ENCODE data around the gene INAFM2. TPM values are rescaled to one million over a fixed set of nuclear protein-coding genes. Genes with fewer than 3 reads are reported as not detected.

Gene INAFM2
- total RNA-seq, 4 donors from 2014 or later, result 13.8 to 25.9 (median 20.5) TPM

- no peak for DNase-seq (ENCODE audit: low spot score in 2 of 2)
- peaks cover 0 to 8% (median 0%) of the 10 kb centered on the region in 4 donors for H3K4me1 ChIP-seq
- 70 to 77% methylated on average over 8 of the region's 8 CpGs for WGBS, 2 donors
- no peak overlapping the region for H3K4me3 ChIP-seq
- no peak overlapping the region for H3K27ac ChIP-seq
- no peaks in the 10 kb centered on the region for H3K9me3 ChIP-seq
- H3K27me3 ChIP-seq, result peaks cover 0 to 5% of the 10 kb centered on the region in 2 donors
- H3K36me3 ChIP-seq, result no peaks in the 10 kb centered on the region
- TF ChIP-seq POLR2A (IDR thresholded peaks at IDR 0.05) (no peak), EP300 (IDR thresholded peaks at IDR 0.05) (no peak), CTCF (IDR thresholded peaks at IDR 0.05) (no peak)
These were observed 14.1 kb upstream of the INAFM2 start for GRCh38 chr15:40309344-40309862.

- Histone ChIP-seq H3K4me3 (no peak overlapping the region), H3K27ac (no peak overlapping the region), H3K27me3 (peaks cover 0 to 5% of the 10 kb centered on the region in 2 donors), H3K9me3 (no peaks in the 10 kb centered on the region), H3K36me3 (no peaks in the 10 kb centered on the region), H3K4me1 (peaks cover 0 to 8% (median 0%) of the 10 kb centered on the region in 4 donors)
- TF ChIP-seq CTCF (IDR thresholded peaks at IDR 0.05) (peak; percentile 24 to 53 (median 43)), EP300 (IDR thresholded peaks at IDR 0.05) (no peak)
- WGBS, 2 donors, result 21 to 28% methylated on average over 4 of the region's 4 CpGs
- DNase-seq (ENCODE audit: low spot score in 2 of 2), result no peak
These were observed 13.2 kb upstream of the INAFM2 start for GRCh38 chr15:40310001-40310959.

- Histone ChIP-seq H3K4me1 (peaks cover 0 to 8% (median 0%) of the 10 kb centered on the region in 4 donors), H3K27ac (no peak overlapping the region), H3K9me3 (no peaks in the 10 kb centered on the region), H3K36me3 (no peaks in the 10 kb centered on the region), H3K4me3 (no peak overlapping the region), H3K27me3 (peaks cover 0 to 5% of the 10 kb centered on the region in 2 donors)
- no peak for TF ChIP-seq CTCF (IDR thresholded peaks at IDR 0.05)
- TF ChIP-seq EP300 (IDR thresholded peaks at IDR 0.05), result no peak
- TF ChIP-seq POLR2A (IDR thresholded peaks at IDR 0.05), result no peak
- no peak for DNase-seq (ENCODE audit: low spot score in 2 of 2)
- WGBS, 2 donors, result 56 to 65% methylated on average over 3 of the region's 3 CpGs
These were observed 12.5 kb upstream of the INAFM2 start for GRCh38 chr15:40310993-40311392.

DNA sequence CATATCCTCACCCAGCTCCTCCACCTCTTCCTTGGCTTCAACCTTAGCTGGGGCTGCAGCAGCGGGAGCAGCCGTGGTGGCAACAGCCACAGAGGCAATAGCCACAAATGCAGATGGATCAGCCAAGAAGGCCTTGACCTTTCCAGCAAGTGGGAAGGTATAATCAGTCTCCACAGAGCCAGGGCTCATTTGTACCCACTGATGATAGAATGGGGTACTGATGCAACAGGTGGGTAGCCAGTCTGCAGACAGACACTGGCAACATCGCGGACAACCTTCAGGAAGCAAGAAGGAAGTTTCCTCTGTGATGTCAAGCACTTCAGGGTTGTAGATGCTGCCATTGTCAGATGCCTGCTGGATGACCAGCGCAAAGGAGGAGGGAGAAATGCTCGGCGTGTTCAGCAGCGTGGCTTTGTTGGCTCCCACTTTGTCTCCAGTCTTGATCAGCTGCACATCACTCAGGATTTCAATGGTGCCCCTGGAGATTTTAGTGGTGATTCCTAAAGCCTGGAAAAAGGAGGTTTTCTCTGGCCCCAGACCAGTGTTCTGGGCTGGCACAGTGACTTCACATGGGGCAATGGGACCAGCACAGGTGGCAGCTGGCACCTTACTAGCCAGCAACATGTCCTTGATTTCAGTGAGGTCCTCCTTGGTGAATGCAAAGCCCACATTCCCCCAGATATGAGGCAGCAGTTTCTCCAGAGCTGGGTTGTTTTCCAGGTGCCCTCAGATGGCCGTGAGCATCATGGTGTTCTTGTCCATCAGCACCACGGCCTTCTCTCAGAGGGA is 10.9 kb upstream of the INAFM2 start:
- Histone ChIP-seq H3K27ac (no peak overlapping the region), H3K4me3 (no peak overlapping the region), H3K36me3 (no peaks in the 10 kb centered on the region), H3K9me3 (no peaks in the 10 kb centered on the region), H3K4me1 (peaks cover 0 to 8% (median 0%) of the 10 kb centered on the region in 4 donors), H3K27me3 (peaks cover 0 to 5% of the 10 kb centered on the region in 2 donors)
- WGBS, 2 donors, result 78 to 90% methylated on average over 10 of the region's 10 CpGs
- TF ChIP-seq EP300 (IDR thresholded peaks at IDR 0.05), result no peak
- no peak for TF ChIP-seq CTCF (IDR thresholded peaks at IDR 0.05)
- no peak for TF ChIP-seq POLR2A (IDR thresholded peaks at IDR 0.05)
- no peak for DNase-seq (ENCODE audit: low spot score in 2 of 2)

All from tibial nerve (tissue), 4 donors.